ENCODE measurements around the gene NENF.

DNA sequence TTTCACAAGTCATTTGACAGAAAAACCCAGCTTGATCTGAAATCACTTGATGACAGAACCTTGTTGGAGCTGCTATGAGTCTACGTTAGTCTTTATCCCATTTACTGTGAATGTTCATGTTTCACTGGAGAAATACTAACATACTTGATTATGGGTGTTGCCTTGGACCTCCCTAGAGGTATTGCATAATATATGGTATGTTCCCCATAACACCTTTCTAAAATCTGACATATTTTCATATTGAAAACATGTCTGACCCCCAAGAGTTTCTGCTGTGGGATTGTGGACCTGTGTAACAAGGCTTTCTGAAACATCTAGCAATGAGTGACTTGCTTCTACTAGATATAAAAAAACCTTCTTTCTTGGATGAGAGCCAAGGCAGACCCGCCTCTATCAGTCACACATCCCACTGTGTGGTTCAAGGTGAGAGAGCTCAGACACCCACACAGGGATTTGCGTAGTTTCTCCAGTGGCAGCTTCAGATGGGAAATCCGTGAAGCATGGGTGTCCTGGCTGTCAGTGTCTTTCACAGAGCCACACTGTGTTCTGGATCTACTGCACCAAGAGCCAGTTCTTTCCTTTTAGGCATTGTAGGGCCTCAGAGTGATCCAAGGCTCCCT is 4.6 kb downstream of the NENF start:
- TF ChIP-seq, protein P1, sequence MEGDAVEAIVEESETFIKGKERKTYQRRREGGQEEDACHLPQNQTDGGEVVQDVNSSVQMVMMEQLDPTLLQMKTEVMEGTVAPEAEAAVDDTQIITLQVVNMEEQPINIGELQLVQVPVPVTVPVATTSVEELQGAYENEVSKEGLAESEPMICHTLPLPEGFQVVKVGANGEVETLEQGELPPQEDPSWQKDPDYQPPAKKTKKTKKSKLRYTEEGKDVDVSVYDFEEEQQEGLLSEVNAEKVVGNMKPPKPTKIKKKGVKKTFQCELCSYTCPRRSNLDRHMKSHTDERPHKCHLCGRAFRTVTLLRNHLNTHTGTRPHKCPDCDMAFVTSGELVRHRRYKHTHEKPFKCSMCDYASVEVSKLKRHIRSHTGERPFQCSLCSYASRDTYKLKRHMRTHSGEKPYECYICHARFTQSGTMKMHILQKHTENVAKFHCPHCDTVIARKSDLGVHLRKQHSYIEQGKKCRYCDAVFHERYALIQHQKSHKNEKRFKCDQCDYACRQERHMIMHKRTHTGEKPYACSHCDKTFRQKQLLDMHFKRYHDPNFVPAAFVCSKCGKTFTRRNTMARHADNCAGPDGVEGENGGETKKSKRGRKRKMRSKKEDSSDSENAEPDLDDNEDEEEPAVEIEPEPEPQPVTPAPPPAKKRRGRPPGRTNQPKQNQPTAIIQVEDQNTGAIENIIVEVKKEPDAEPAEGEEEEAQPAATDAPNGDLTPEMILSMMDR (IDR thresholded peaks at IDR 0.05) = no peak
- TF ChIP-seq POLR2A (IDR thresholded peaks at IDR 0.05) = no peak
